Astrocyte (in vitro differentiated cells and primary cell): ENCODE data around the gene KRTAP5-6. TPM values are rescaled to one million over a fixed set of nuclear protein-coding genes. Genes with fewer than 3 reads are reported as not detected.
"Not testable (repeated sequence)": the region's sequence is repeated elsewhere in the genome, so short reads cannot be mapped to it uniquely, and the experiment has no call there.

Source experiments
- DNase-seq: peaks from one replicate; pipeline ENCODE4 v3.0.0-alpha.2; 2010; ENCODE audit warnings: low read depth
- FAIRE-seq: peaks from 2 replicates; lab custom pipeline; 2011; peaks lifted over from hg19 to GRCh38; lab: Jason Lieb, UNC
- H2AFZ ChIP-seq: 2 replicates; pipeline ENCODE4 v1.6.0; 2012; ENCODE audit warnings: low read depth, low read length, inconsistent platforms
- H3K27ac ChIP-seq: 2 replicates; pipeline ENCODE4 v1.5.1; 2011; ENCODE audit warnings: low read depth, low read length, inconsistent platforms
- H3K27me3 ChIP-seq: 2 replicates; pipeline ENCODE4 v1.6.0; 2011; ENCODE audit warnings: low read length, inconsistent platforms; ENCODE audit not compliant: insufficient read depth
- H3K36me3 ChIP-seq: 2 replicates; pipeline ENCODE4 v1.5.1; 2011; ENCODE audit warnings: low read length, inconsistent platforms; ENCODE audit not compliant: insufficient read depth
- H3K4me1 ChIP-seq: 2 replicates; pipeline ENCODE4 v1.5.1; 2011; ENCODE audit warnings: low read length, inconsistent platforms; ENCODE audit not compliant: insufficient read depth
- H3K4me2 ChIP-seq: 2 replicates; pipeline ENCODE4 v1.6.0; 2012; ENCODE audit warnings: low read length, inconsistent platforms
- H3K4me3 ChIP-seq: 2 replicates; pipeline ENCODE4 v1.5.1; 2011; ENCODE audit warnings: low read depth, mild to moderate bottlenecking, low read length, inconsistent platforms; ENCODE audit not compliant: insufficient read depth
- H3K79me2 ChIP-seq: 2 replicates; pipeline ENCODE4 v1.6.0; 2012; ENCODE audit warnings: mild to moderate bottlenecking, low read length, inconsistent platforms; ENCODE audit not compliant: insufficient read depth
- H3K9ac ChIP-seq: 2 replicates; pipeline ENCODE4 v1.6.0; 2012; ENCODE audit warnings: mild to moderate bottlenecking, low read length, inconsistent platforms
- H3K9me3 ChIP-seq: 2 replicates; pipeline ENCODE4 v1.5.1; 2012; ENCODE audit warnings: low read depth, mild to moderate bottlenecking, low read length, inconsistent platforms; ENCODE audit not compliant: insufficient read depth
- H4K20me1 ChIP-seq: 2 replicates; pipeline ENCODE4 v1.6.0; 2012; ENCODE audit warnings: low read length, inconsistent platforms; ENCODE audit not compliant: insufficient read depth
- H3K27ac Mint-ChIP-seq: one replicate; pipeline ENCODE4 v1.8.0; 2021; ENCODE audit warnings: mild to moderate bottlenecking, mixed read lengths; ENCODE audit not compliant: unreplicated experiment
- H3K27me3 Mint-ChIP-seq: one replicate; pipeline ENCODE4 v1.8.0; 2021; ENCODE audit warnings: low read depth, mixed read lengths; ENCODE audit not compliant: unreplicated experiment
- H3K36me3 Mint-ChIP-seq: one replicate; pipeline ENCODE4 v1.8.0; 2021; ENCODE audit warnings: low read depth, mixed read lengths; ENCODE audit not compliant: unreplicated experiment
- H3K4me1 Mint-ChIP-seq: one replicate; pipeline ENCODE4 v1.8.0; 2021; ENCODE audit warnings: low read depth, mixed read lengths; ENCODE audit not compliant: unreplicated experiment
- H3K4me3 Mint-ChIP-seq: one replicate; pipeline ENCODE4 v1.8.0; 2021; ENCODE audit warnings: mild to moderate bottlenecking, moderate library complexity, mixed read lengths; ENCODE audit not compliant: unreplicated experiment
- H3K9me3 Mint-ChIP-seq: one replicate; pipeline ENCODE4 v1.8.0; 2021; ENCODE audit warnings: mild to moderate bottlenecking, mixed read lengths; ENCODE audit not compliant: unreplicated experiment
- total RNA-seq: library from RNA; stranded (reverse); gene quantifications from 2 replicates; pipeline ENCODE4 v1.2.1, GENCODE V29; 2021

The KRTAP5-6 gene
- total RNA-seq, 1 donor from 2014 or later: not detected

DNA sequence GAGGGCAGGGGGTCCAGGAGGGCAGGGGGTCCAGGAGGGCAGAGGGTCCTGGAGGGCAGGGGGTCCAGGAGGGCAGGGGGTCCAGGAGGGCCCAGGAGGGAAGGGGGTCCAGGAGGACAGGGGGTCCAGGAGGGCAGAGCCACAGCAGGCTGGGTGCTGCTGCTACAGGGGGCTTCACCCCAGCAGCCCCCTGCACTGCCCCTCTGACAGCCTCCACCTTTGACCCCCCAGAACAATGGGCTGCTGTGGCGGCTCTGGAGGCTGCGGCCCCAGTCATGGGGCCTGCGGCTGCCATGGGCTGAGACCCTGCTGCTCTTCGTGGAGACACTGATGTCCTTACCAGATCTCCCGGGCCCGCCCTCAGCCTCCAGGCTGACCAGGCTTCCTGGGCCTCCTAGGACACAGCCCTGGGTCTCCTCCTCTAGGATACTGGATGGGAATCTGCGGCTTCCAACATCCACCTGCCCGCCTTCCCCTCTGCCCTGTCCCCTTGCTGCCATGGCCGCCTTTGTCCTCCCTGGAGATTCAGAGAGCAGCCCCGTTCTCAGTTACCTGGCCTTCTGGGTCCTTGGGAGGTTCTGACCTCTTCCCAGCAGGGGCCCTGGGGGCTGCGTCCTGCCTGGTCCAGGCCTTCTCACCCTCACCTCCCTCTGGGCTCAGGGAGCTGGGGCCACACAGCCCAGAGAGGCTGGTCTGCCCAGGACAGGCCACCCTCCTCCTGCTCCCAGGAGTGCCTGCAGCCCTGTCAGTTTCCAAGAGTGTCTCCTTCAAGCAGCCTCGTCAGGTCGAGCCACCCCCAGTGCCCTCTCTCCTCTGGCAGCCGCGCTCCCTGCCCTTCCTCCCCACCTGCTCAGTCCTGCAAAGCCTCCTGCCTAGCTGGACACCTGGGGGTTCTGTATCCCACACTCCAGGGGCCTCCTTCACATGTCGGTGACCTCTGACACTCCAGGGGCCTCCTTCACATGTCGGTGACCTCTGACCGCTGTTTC, 11.8 kb upstream of the KRTAP5-6 start:
- H3K27me3 Mint-ChIP-seq: peaks cover 33% of the 10 kb centered on the region
- FAIRE-seq, H3K27ac Mint-ChIP-seq, DNase-seq, H3K4me1 ChIP-seq, H3K79me2 ChIP-seq, H3K4me3 ChIP-seq, H3K27ac ChIP-seq, H3K36me3 Mint-ChIP-seq, H3K36me3 ChIP-seq, H3K4me1 Mint-ChIP-seq, H3K9me3 Mint-ChIP-seq, H3K9ac ChIP-seq, H4K20me1 ChIP-seq, H3K27me3 ChIP-seq, H2AFZ ChIP-seq, H3K4me3 Mint-ChIP-seq, H3K9me3 ChIP-seq, H3K4me2 ChIP-seq: not testable (repeated sequence)

DNA sequence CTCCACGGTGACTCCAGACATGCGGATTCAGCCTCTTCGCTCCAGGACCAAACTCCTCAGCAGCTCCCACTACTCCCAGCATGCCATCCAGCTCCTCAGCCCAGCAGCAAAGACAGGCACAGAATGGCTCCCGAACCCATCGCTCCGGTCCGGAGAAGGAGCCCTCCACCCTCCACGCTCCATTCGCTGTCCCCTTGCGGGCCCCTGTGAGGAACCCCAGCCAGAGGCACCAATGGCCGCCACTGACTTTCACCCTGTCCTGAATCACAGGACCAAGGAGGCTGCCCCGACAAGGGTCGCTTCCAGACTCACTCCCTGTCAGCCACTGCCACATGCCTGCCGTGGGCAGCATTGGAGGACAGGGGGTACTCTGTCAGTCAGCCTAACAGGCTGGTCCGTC, 10.8 kb upstream of the KRTAP5-6 start:
- not testable (repeated sequence) for H3K79me2 ChIP-seq, H4K20me1 ChIP-seq, H3K9me3 ChIP-seq, H3K4me3 ChIP-seq, DNase-seq, H3K9ac ChIP-seq, H3K4me1 ChIP-seq, H3K36me3 Mint-ChIP-seq, H3K4me2 ChIP-seq, H3K4me1 Mint-ChIP-seq, H3K9me3 Mint-ChIP-seq, H3K27me3 ChIP-seq, H3K27ac ChIP-seq, H3K4me3 Mint-ChIP-seq, H2AFZ ChIP-seq, H3K36me3 ChIP-seq, H3K27ac Mint-ChIP-seq, FAIRE-seq
- peaks cover 41% of the 10 kb centered on the region for H3K27me3 Mint-ChIP-seq

DNA sequence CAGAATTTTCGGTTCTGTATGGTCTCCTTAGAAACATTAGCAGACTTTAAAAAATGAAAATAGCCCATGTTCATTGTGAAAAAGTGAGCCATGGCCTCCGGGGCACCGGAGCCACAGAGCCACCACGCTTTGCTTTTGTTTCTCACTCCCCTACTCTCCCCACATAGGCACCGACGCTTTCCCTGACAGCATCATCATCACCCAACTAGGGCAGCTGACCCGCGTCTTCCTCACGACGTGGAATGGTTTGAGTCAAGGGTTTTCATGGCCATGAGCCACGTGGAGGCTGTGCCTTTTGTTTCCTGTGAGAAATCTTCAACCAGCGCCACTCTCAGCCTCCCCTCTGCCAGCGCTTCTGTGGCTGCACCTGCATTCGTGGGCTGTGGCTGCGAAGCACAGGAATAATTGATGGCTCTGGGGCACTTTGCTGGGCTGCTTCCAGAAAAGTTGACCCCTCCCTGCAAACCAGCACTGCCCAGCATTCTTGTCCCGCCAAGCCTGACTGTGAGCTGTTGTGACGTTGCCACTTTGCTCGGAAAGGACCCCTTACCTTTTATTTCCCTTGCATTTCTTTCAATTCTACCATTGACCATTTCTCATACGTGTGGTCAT, 8.6 kb upstream of the KRTAP5-6 start:
- H3K36me3 ChIP-seq, H3K4me1 Mint-ChIP-seq, FAIRE-seq: not testable (repeated sequence)

DNA sequence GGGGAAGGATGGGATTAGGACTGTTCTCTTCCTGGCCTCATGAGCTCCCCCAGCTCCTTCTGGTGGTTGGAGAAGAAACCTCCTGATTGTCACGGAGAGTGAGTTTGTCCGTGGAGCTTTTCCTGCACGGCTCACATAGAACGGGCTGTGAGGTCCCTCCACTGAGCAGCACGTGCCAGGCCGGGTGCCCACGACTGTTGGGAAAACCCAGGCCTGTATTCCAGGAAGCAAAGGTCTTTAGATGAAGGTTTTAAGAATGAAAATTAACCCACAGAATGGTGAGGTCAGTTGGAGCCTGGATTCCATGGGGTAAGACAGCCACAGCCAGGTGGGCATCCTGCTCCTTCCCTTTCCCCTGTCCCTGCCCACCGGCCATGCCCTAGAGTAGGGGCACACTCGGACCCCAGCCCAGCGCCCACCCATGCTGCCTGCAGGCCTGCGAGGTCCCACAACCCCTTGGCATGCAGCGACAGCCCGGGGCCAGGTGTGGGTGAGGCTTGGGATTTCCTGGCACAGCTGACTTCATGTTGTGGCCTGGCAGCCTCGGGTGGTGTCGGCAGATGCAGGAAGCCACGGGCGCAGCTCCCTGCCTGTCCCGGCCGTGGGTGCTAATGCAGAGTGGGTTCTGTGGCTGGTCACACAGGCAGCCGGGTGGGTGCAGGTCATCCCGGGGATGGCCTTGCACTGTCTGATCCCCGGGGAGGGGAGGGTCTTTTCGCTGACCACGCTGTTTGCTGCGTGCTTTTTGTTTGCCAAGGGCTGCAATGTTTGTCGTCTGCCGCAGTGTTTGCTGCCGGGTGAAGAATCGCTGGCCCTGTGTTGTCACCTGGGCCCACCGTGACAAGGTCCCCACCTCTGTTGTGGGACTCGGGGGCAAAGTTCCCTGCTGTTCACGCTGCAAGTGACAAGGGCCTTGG, 7.5 kb upstream of the KRTAP5-6 start:
- H3K36me3 Mint-ChIP-seq, H3K9me3 Mint-ChIP-seq: not testable (repeated sequence)

More for the DNA sequence above, 8.6 kb upstream of the KRTAP5-6 start:
- H3K9me3 ChIP-seq, H3K4me2 ChIP-seq, H3K27me3 ChIP-seq, H3K4me1 ChIP-seq, H3K9ac ChIP-seq, H3K79me2 ChIP-seq, H2AFZ ChIP-seq, H3K27ac ChIP-seq, H3K4me3 ChIP-seq, H3K4me3 Mint-ChIP-seq, H3K27ac Mint-ChIP-seq, H3K36me3 Mint-ChIP-seq, H4K20me1 ChIP-seq, DNase-seq, H3K9me3 Mint-ChIP-seq: not testable (repeated sequence)
- H3K27me3 Mint-ChIP-seq: peaks cover 38% of the 10 kb centered on the region

More for the DNA sequence above, 7.5 kb upstream of the KRTAP5-6 start:
- not testable (repeated sequence) for H3K4me2 ChIP-seq, H4K20me1 ChIP-seq, FAIRE-seq, H2AFZ ChIP-seq, H3K36me3 ChIP-seq, H3K9ac ChIP-seq, H3K27me3 ChIP-seq, H3K9me3 ChIP-seq, H3K4me1 ChIP-seq, H3K79me2 ChIP-seq, H3K4me3 Mint-ChIP-seq, H3K4me1 Mint-ChIP-seq, DNase-seq, H3K4me3 ChIP-seq, H3K27ac Mint-ChIP-seq, H3K27ac ChIP-seq
- peaks cover 42% of the 10 kb centered on the region for H3K27me3 Mint-ChIP-seq
